ENCODE data around the gene PTPRH. TPM values are rescaled to one million over a fixed set of nuclear protein-coding genes. Genes with fewer than 3 reads are reported as not detected.

The PTPRH gene
- total RNA-seq = 1.1 TPM
- long read RNA-seq, partial matches to known transcripts = 0 of 1 reads
- long read RNA-seq, other reads (novel, unspliced or antisense) = 1 of 1 reads

DNA sequence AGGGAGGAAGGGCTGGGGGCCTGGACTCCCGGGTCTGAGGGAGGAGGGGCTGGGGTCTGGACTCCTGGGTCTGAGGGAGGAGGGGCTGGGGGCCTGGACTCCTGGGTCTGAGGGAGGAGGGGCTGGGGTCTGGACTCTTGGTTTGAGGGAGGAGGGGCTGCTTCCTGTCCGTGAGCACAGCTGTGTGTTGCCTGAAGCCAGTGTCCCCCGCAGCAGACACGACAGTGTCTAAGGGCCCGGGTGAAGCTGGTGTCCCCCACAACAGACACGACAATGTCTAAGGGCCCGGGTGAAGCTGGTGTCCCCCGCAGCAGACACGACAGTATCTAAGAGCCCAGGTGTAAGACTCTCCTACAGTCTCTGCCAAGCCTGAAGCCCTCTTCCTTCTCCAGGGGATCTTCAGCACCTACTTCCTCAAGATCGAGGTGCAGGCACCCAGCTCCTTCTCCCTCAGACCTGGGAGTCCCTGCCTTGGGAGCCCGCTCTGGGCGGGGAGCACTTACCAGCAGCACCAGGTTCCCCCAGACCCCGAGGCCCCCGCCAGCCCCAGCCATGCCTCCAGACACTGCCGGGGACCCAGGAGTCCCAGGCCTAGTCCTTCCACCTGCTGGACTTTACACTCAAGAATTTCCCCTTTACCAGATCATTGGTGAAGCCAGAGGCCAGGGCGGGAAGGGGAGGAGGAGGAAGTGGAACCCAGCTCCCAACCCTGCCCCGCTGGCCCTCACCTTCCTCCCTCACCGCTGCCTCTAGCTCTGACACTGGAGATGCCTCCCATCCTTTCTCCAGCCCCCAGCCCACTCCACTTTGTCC is at the start of gene PTPRH:
Gene PTPRH (minus strand): TSS at position 622 of the 813 bp plus-strand sequence. CDS start 68 bp downstream, at position 554.
- no peak within 1 kb of the TSS for H3K4me3 ChIP-seq
- no peak for DNase-seq
- intact Hi-C loops (cut with micrococcal nuclease) = no loop called here
- no peak for TF ChIP-seq CTCF (IDR thresholded peaks at IDR 0.05; ENCODE audit: borderline replicate concordance)
- H3K27me3 ChIP-seq (ENCODE audit: low read depth) = no peaks in the 10 kb centered on the region
- peaks cover 21% of the 10 kb centered on the region for H3K4me1 ChIP-seq
- no peak within 1 kb of the TSS for H3K27ac ChIP-seq (replicated peaks)
- peaks cover 12% of the 10 kb centered on the region for H3K9me3 ChIP-seq (replicated peaks)
- H3K36me3 ChIP-seq = no peaks in the 10 kb centered on the region

DNA sequence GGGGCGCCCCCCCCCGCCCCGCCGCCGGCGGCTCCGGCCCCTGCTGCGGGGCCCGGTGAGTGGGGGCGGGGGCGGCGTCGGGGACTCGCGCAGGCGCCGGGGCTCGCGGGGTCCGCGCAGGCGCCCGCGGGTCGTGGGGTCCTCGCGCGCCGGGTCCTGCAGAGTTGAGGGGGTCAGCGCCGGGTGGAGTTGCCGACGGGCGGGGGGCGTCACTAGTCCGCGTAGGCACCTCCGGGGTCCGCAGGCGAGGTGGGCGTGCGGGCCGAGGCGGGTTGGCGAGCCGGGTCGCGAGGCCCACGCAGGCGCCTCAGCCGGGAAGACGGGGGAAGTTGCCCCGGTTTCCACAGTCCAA is 49.2 kb upstream of the PTPRH start:
- Histone ChIP-seq H3K4me3 (peak overlapping the region; percentile 99), H3K4me1 (peaks cover 60% of the 10 kb centered on the region), H3K27me3 (ENCODE audit: low read depth) (no peaks in the 10 kb centered on the region), H3K9me3 (replicated peaks) (no peaks in the 10 kb centered on the region), H3K36me3 (peaks cover 8% of the 10 kb centered on the region), H3K27ac (replicated peaks) (peak overlapping the region; percentile 90)
- no peak for TF ChIP-seq CTCF (IDR thresholded peaks at IDR 0.05; ENCODE audit: borderline replicate concordance)
- intact Hi-C loops (cut with micrococcal nuclease) = no loop called here
- peak; percentile 31 for DNase-seq

DNA sequence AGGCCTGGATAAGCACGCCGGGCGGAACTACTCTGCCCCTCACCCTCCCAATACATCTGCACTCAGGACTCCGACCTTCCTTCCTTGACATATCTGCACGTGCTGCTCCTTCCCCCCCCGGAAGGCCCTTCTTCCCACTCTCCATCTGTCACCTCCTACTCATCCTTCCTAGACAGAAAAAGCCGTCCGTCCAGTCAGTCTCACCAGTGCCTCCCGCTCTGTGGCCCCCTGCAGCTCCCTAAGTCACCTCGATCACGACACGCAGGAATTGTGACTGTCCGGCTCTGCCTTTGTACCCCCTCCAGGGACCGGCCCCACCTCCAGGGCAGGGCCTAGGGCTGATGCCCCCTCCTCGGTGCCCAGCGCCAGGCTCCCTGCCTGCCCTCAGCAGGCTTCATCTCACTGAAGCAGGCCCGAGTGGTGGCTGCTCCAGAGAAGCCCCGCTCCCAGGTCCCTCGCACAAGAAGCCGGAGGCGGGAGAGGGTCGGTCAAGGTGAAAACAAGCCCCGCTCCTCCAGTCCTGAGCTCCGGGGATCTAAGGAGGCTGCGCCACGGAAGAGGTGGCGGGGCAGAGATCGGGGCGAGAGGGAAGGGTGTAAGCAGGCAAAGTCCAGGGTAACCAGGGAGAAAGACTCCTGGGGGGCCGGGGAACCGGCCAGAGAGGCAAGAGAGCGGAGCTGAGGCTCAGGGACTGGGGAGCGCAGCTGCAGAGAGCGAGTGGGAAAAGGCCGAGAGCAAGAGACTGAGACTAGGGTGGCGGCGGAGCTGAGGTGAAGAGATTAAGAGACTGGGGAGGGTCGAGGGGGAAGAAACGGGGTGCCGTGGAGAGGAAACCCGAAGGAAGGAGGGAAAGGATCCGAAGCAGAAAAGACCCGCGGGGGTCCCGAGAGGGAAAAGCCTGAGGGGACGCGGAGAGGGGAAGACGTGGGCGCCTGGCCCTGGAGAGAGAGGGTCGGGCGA is 48.4 kb upstream of the PTPRH start:
- Histone ChIP-seq H3K27me3 (ENCODE audit: low read depth) (no peaks in the 10 kb centered on the region), H3K4me3 (peak overlapping the region; percentile 99), H3K27ac (replicated peaks) (peak overlapping the region; percentile 90), H3K36me3 (peaks cover 8% of the 10 kb centered on the region), H3K9me3 (replicated peaks) (no peaks in the 10 kb centered on the region), H3K4me1 (peaks cover 67% of the 10 kb centered on the region)
- no peak for TF ChIP-seq CTCF (IDR thresholded peaks at IDR 0.05; ENCODE audit: borderline replicate concordance)
- intact Hi-C loops (cut with micrococcal nuclease) = no loop called here
- no peak for DNase-seq

GRCh38 chr19:55256562-55257460 is 47.5 kb upstream of the PTPRH start:
- Histone ChIP-seq H3K27ac (replicated peaks) (peak overlapping the region; percentile 90), H3K4me1 (peaks cover 76% of the 10 kb centered on the region), H3K9me3 (replicated peaks) (no peaks in the 10 kb centered on the region), H3K36me3 (no peaks in the 10 kb centered on the region), H3K4me3 (peak overlapping the region; percentile 99), H3K27me3 (ENCODE audit: low read depth) (no peaks in the 10 kb centered on the region)
- TF ChIP-seq CTCF (IDR thresholded peaks at IDR 0.05; ENCODE audit: borderline replicate concordance) = no peak
- intact Hi-C loops (cut with micrococcal nuclease) = no loop called here
- no peak for DNase-seq

All from left ventricle myocardium inferior (tissue), 1 donor.